Effector memory CD8-positive, alpha-beta T cell (primary cell): ENCODE measurements around the gene FXYD6.
A peak's percentile ranks its signal among the peaks of the same experiment; 100 is the strongest.

Experiments
- ATAC-seq: fragments of 150-1000 bp; cut with Tn5 transposase; replicated peaks from 2 replicates; pipeline ENCODE4 v1.10.0; 2021; ENCODE audit warnings: mild to moderate bottlenecking, moderate library complexity
- DNase-seq, 3 experiments: peaks; one replicate each; pipeline ENCODE4 v3.0.0; 2021
- H3K27ac Mint-ChIP-seq, 2 donors: one replicate each; pipeline ENCODE4 v1.8.0; 2022; ENCODE audit warnings: mild to moderate bottlenecking in 2 of 2, mixed read lengths in 2 of 2, moderate library complexity in 2 of 2
- H3K27me3 Mint-ChIP-seq, 2 donors: one replicate each; pipeline ENCODE4 v1.8.0; 2022; ENCODE audit warnings: mixed read lengths in 2 of 2
- H3K36me3 Mint-ChIP-seq: one replicate; pipeline ENCODE4 v1.8.0; 2022; ENCODE audit warnings: mild to moderate bottlenecking, moderate library complexity, mixed read lengths; ENCODE audit not compliant: insufficient read depth
- H3K4me1 Mint-ChIP-seq, 2 donors: one replicate each; pipeline ENCODE4 v1.8.0; 2022; ENCODE audit warnings: low read depth in 2 of 2, mixed read lengths in 2 of 2
- H3K4me3 Mint-ChIP-seq, 2 donors: one replicate each; pipeline ENCODE4 v1.8.0; 2022; ENCODE audit warnings: mild to moderate bottlenecking in 2 of 2, mixed read lengths in 2 of 2, moderate library complexity in 2 of 2
- H3K9me3 Mint-ChIP-seq, 2 donors: one replicate each; pipeline ENCODE4 v1.8.0; 2022; ENCODE audit warnings: mixed read lengths in 2 of 2

Gene FXYD6

DNA sequence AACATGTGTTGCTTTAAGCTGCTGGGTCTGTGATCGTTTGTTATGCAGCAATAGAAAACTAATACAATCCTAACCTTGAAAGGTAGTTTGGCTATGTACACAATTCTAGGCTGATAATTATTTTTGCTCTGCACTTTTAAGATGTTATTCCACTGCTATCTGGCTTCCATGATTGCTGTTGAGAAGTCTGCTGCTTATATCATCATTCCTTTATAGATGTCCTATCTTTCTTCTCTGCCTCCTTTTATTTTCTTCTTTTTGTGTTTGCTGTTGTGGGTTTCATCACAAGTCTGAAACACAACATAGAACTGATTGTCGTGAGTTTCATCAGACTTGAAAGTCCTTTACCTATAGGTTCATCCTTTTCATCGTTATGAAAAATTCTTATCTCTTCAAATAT is 24.1 kb downstream of the FXYD6 start:
- DNase-seq = no peak
- no peak for ATAC-seq
- H3K4me1 Mint-ChIP-seq = peaks cover 9 to 10% of the 10 kb centered on the region in 2 donors
- no peaks in the 10 kb centered on the region for H3K36me3 Mint-ChIP-seq
- H3K9me3 Mint-ChIP-seq = no peaks in the 10 kb centered on the region
- no peak overlapping the region for H3K4me3 Mint-ChIP-seq
- no peak overlapping the region for H3K27ac Mint-ChIP-seq
- H3K27me3 Mint-ChIP-seq = peaks cover 22 to 41% of the 10 kb centered on the region in 2 donors

DNA sequence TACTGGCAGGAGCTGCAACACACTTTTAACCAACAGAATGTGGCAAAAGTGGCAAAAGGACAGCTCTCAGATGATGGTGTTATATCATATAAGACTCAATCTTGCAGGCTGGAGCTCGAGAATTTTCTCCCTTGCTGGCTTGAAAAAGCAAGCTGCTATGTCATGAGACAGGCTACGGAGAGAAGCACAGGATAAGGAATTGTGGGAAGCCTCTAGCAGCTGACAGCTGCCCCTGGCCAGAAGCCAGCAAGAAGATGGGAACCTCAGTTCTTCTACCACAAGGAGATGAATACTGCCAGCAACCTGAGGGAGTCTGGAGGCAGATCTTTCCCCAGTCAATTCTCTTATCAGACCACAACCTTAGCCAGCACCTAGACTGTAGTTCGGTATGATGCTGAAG is 24.6 kb downstream of the FXYD6 start:
- peaks cover 9 to 10% of the 10 kb centered on the region in 2 donors for H3K4me1 Mint-ChIP-seq
- no peaks in the 10 kb centered on the region for H3K36me3 Mint-ChIP-seq
- no peak for DNase-seq
- peaks cover 18 to 36% of the 10 kb centered on the region in 2 donors for H3K27me3 Mint-ChIP-seq
- no peaks in the 10 kb centered on the region for H3K9me3 Mint-ChIP-seq
- ATAC-seq = no peak
- H3K27ac Mint-ChIP-seq = no peak overlapping the region
- H3K4me3 Mint-ChIP-seq = no peak overlapping the region

DNA sequence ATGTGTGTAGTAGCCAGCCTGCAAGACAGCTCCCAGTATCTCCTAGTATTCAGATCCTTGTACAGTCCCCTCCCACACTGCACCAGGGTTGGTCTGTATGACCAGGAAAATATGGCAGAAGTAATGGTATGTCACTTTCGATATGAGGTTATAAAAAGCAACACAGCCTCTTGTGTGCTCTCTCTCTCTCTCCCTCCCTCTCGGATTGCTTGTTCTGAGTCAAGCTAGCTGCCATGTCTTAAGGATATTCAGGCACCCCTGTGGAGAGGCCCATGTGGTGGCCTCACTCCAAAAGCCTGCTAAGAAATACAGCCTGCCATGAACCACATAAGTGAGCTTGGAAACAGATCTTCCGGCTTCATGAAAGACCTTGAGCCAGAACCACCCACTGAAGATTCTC is 25.4 kb downstream of the FXYD6 start:
- Mint-ChIP-seq H3K4me3 (no peak overlapping the region), H3K4me1 (peaks cover 9 to 10% of the 10 kb centered on the region in 2 donors), H3K9me3 (no peaks in the 10 kb centered on the region), H3K27me3 (peaks cover 13 to 29% of the 10 kb centered on the region in 2 donors), H3K27ac (no peak overlapping the region), H3K36me3 (no peaks in the 10 kb centered on the region)
- DNase-seq (no peak), ATAC-seq (no peak)

DNA sequence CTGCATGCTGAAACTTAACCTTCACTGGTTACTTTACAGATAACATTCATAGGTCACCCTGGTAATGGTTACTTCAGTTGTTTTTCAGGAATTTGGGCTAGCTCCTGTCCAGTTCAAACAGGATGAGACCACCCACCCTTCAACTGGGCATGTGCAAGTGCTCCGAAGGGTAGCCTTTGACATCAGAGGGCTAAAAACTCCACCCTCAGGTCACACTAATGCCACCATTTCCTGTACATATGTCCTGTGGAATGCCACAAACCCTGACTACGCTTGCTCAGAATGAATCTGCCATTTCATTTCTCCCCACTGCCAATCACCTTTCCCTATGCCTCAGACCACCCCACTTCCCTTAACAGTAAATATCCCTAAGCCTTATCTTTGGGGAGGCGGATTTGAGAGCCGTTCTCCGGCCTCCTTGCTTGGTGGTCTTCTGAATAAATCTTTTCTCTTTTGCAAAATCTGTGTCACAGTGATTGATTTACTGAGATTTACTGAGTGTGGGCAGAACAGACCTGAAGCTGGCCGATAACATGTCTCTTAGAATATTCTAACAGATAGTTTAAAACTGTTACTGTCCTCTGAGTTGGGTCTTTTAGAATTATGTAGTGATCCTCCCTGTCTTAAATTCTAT is 26.6 kb downstream of the FXYD6 start:
- Mint-ChIP-seq H3K9me3 (no peaks in the 10 kb centered on the region), H3K36me3 (no peaks in the 10 kb centered on the region), H3K4me1 (peaks cover 9 to 10% of the 10 kb centered on the region in 2 donors), H3K27me3 (peaks cover 13 to 17% of the 10 kb centered on the region in 2 donors), H3K27ac (no peak overlapping the region), H3K4me3 (no peak overlapping the region)
- DNase-seq = no peak
- peak; percentile 70 for ATAC-seq

DNA sequence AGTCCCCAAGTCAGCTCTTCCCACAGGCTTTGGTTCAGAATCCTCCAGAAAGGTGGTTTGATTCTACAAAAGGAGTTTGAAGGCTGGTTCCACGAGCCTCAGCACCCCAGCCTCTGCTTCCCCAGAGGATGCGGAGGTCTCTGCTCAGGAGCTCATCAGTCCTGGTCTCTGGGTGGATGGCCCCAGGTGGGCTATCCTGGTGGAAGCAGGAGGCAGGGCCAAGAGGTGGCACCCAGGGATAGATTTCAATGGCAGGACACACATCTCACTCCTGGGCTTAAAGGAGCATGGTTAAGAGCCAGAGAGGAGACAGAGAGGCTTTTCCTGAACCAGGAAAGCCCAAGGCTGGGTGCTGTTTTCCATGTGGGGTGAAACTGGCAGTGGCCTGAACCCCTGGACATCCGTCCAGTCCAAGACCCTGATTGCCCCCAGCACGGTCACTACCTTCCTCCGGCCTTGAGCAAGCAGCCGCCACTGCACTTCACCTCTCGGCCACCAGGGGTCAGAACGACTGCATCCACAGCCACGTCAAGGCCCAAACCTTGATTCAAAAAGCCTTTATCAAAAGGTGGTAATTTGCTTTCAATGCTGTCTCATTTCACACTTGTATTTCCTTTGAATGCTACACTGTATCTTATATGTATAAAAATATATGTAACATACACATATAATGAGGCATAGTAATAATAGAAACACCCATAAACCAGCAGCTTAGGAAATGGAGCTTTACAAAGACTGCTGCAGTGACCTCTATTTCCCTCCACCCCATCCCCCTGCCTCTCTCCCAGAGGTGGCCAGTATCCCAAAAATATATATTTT is 32.6 kb downstream of the FXYD6 start:
- no peak overlapping the region for H3K4me3 Mint-ChIP-seq
- no peaks in the 10 kb centered on the region for H3K27me3 Mint-ChIP-seq
- peak overlapping the region in 1 of 2 donors; percentile 57 for H3K27ac Mint-ChIP-seq
- H3K4me1 Mint-ChIP-seq = peaks cover 0 to 5% of the 10 kb centered on the region in 2 donors
- peaks cover 3% of the 10 kb centered on the region for H3K36me3 Mint-ChIP-seq
- peak; percentile 82 for ATAC-seq
- DNase-seq = peak; percentile 80 to 83 (median 81)
- no peaks in the 10 kb centered on the region for H3K9me3 Mint-ChIP-seq

DNA sequence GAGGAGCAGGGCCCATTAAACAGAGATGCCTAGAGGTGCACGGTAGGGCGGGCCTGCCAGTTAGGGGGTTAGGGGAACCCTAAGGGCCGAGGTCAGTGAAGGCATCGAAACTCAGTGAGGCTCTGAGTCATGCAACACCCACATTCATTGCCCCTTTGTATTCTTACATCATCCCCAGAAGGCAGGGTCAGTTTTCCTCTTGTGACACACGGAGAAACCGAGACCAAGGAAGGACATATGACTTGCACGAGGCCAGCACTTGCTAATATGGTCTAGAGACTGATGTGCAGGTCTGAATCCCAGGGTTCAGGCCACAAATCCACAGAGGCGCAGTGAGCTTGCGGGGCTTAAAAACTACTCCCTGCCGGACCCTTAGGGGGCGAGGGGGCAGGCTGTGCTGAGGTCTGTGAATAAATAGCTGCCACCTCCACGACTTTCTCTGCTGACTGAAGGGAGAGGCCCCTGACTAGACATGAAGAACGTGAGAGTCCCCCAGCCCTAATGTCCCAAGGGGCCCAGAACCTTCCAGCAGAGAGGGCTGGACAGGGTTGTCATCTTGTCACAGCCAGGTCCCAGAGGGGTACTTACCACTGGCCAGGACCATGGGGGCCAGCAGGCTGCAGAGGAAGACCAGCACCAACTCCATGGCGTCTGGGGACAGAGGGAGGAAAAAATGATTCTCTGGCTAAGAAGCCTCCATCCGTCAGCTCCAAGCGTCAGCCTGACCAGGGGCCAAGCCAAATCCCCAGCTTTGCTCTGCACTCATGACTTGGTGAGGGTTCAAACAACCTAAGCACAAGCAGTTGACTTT is 34.1 kb downstream of the FXYD6 start:
- Mint-ChIP-seq H3K36me3 (peaks cover 6% of the 10 kb centered on the region), H3K27me3 (no peaks in the 10 kb centered on the region), H3K4me1 (peaks cover 11% of the 10 kb centered on the region in 2 donors), H3K9me3 (no peaks in the 10 kb centered on the region), H3K4me3 (no peak overlapping the region), H3K27ac (no peak overlapping the region)
- ATAC-seq (no peak), DNase-seq (no peak)

DNA sequence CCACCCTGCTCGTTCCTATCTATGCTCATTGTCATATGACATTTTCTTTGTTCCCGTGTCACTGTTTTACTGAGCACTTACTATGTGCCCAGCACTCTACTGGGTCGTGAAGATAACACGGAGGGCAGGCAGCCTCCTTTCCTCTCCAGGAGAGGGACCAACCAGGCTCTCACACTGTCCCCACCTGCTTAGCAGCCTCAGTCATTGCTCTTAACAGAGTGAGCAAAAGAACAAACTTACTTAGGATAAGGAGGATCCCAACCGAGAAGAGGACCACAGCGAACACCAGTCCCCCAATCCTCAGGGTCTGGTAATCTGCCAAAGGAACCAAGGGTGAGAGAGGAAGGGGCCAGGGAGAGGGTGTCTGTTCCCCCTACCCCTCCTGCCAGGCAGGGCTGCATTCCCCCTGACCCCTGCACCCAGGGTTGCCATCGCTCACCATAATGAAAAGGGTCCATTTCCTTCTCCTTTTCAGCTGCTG is 34.9 kb downstream of the FXYD6 start:
- no peak for DNase-seq
- H3K36me3 Mint-ChIP-seq = peaks cover 6% of the 10 kb centered on the region
- peaks cover 2 to 4% of the 10 kb centered on the region in 2 donors for H3K27me3 Mint-ChIP-seq
- no peak overlapping the region for H3K4me3 Mint-ChIP-seq
- peaks cover 16 to 18% of the 10 kb centered on the region in 2 donors for H3K4me1 Mint-ChIP-seq
- no peaks in the 10 kb centered on the region for H3K9me3 Mint-ChIP-seq
- ATAC-seq = no peak
- H3K27ac Mint-ChIP-seq = no peak overlapping the region

DNA sequence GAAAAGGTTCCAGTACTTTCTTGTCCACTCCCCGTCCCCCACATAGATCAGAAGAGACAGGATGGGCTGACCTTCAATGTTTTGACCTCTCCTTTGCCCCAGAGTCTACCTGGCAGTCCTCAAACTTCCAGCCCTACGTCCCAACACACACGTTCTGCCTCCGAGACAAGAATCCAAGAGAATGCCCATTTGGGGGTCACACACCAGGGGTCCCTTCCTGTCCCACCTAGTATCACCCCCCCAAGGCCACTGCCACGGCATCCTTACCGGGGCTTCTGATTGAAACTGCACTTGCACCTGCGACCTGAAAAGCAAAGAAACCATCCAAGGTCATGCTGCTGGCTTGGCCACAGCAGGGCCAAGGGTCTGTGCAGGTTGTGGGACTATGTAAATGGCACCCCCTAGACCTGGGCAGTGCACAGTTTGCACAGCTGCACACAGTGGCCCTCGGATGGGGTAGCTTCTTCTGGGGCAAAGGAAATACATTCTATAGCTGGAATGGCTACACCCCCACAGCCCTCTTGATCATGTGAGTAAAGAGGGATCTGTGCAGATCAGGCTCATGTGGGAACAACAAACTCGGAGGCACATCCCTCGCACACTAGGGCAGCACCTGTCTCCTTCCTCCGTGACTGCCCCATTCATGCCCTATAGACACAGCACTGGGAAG is 35.4 kb downstream of the FXYD6 start:
- Mint-ChIP-seq H3K27me3 (peaks cover 7 to 9% of the 10 kb centered on the region in 2 donors), H3K36me3 (peaks cover 6% of the 10 kb centered on the region), H3K4me1 (peaks cover 18 to 20% of the 10 kb centered on the region in 2 donors), H3K9me3 (no peaks in the 10 kb centered on the region), H3K27ac (no peak overlapping the region), H3K4me3 (no peak overlapping the region)
- ATAC-seq (no peak), DNase-seq (no peak)

DNA sequence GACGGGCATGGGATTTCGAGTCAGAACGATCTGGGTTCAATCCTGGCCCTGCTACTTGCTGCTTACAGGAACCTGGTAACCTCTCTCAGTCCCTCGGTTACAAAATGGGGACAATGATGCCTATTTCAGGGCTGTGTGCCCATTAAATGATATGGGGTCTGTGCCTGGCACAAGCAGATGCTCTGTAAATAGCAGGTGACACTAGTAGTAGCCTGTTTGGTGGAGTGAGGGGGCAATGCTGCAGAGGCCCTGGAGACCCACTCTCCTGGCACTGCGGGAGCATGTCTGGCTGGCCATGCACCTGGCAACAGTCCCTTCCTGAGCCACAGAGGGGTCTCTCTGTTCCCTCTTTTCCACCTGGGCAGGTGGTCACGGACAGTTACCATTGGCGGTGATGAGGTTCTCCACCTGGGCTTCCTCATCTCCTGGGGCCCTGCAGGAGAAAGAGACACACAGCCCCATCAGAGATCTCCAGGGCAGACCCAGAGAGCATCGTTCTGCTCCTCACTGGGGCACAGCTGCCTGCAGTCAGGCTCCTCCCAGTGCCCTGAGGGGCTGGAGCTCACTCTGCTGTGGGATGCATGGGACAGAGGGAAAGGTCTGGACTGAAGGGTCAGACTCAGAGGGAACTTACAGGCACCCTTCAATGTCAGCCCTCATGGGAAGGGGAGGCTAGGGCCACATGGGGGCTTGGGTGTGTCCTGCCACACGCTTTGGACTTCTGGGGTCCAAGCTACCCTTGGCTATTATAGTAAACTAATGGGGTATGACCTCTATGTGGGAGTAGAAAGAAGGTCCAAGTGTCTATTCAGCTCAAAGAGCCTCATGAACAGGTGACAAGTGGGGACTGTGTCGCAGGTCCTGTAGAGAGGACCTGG is 36.3 kb downstream of the FXYD6 start:
- peaks cover 6% of the 10 kb centered on the region for H3K36me3 Mint-ChIP-seq
- DNase-seq (no peak), ATAC-seq (no peak)
- H3K27me3 Mint-ChIP-seq = peaks cover 7 to 10% of the 10 kb centered on the region in 2 donors
- H3K4me3 Mint-ChIP-seq = no peak overlapping the region
- H3K4me1 Mint-ChIP-seq = peaks cover 18 to 20% of the 10 kb centered on the region in 2 donors
- no peak overlapping the region for H3K27ac Mint-ChIP-seq
- H3K9me3 Mint-ChIP-seq = no peaks in the 10 kb centered on the region

DNA sequence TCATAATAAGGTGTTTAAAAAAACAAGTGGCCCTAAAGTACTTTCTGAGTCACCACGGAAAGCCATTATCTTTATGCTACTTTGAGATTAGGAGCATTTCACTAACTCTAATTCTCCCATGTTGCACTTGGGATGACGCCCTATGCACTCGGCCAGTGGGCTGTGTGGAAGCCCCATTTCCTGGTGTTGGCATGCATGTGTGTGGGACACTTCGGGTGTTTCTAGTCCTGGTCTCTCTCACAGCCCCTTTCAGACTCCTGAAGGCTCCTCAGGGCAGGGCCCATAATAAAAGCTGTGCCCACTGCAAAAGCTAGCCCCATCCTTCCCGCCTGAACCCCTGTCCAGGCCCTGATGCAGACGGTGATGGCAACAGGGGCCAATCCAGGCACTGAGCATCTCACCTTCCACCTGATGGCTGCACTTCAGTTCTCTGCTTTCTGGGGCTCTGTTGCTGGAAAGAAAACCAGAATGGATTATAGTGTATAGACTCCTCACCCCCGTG is 37.0 kb downstream of the FXYD6 start:
- ATAC-seq (no peak), DNase-seq (no peak)
- peaks cover 7 to 17% of the 10 kb centered on the region in 2 donors for H3K27me3 Mint-ChIP-seq
- no peak overlapping the region for H3K4me3 Mint-ChIP-seq
- H3K27ac Mint-ChIP-seq = no peak overlapping the region
- peaks cover 19 to 20% of the 10 kb centered on the region in 2 donors for H3K4me1 Mint-ChIP-seq
- H3K36me3 Mint-ChIP-seq = peaks cover 6% of the 10 kb centered on the region
- H3K9me3 Mint-ChIP-seq = no peaks in the 10 kb centered on the region

DNA sequence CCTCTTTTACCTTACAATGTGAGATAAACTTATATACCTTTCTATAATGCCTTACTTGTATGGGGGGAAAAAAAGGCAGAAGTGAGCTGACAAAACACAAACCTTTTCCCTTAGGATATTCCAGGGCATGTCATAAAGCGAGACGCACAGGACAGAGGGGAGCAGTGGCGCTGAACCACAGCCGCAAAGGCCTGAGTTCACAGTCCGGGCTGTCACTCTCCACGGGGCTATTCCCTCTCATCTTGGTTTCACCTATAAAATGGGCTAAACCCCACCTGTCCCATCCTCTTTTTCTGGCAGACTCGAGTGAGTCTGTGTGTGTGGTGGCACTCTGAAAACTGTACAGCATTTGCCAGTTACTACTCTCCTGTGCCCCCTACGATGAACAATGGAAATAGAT is 37.6 kb downstream of the FXYD6 start:
- Mint-ChIP-seq H3K27me3 (peaks cover 7 to 17% of the 10 kb centered on the region in 2 donors), H3K36me3 (peaks cover 6% of the 10 kb centered on the region)

DNA sequence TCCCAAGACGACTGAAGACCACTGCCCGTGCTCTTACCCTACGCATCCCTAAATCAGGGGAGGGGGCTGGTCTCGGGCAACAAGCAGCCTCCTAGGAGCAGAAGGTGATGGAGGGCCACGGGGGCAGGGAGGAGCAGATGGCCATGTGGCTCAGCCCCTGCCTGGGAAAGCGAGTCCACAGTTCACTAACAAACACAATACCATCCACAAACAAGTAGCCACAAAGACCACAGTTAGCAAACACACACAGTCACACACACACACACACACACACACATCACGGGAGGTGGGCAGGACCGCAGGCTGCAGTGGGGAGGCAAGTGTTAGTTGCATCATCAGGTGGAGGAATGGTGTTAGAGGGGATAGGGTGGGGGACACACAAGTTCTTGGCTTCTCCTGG is 38.7 kb downstream of the FXYD6 start:
- H3K4me3 Mint-ChIP-seq = peak overlapping the region; percentile 43 to 51
- H3K9me3 Mint-ChIP-seq = no peaks in the 10 kb centered on the region
- peaks cover 7 to 17% of the 10 kb centered on the region in 2 donors for H3K27me3 Mint-ChIP-seq
- peaks cover 6% of the 10 kb centered on the region for H3K36me3 Mint-ChIP-seq
- H3K27ac Mint-ChIP-seq = peak overlapping the region; percentile 39 to 80
- DNase-seq (no peak), ATAC-seq (peak; percentile 84)
- H3K4me1 Mint-ChIP-seq = peaks cover 17 to 20% of the 10 kb centered on the region in 2 donors

More for the DNA sequence above, 37.6 kb downstream of the FXYD6 start:
- Mint-ChIP-seq H3K4me1 (peaks cover 20% of the 10 kb centered on the region in 2 donors), H3K9me3 (no peaks in the 10 kb centered on the region), H3K27ac (no peak overlapping the region), H3K4me3 (no peak overlapping the region)
- DNase-seq (no peak), ATAC-seq (no peak)
